Measurements from ENCODE around the gene UBE2H. TPM values are rescaled to one million over a fixed set of nuclear protein-coding genes. Genes with fewer than 3 reads are reported as not detected.
A peak's percentile ranks its signal among the peaks of the same experiment; 100 is the strongest.

The UBE2H gene
- total and polyA plus RNA-seq, 2 donors (not counting 1 experiment from before 2014, with no cell fraction given) = 23.3 to 54.1 TPM

GRCh38 chr7:129902788-129903422 is 49.9 kb downstream of the UBE2H start:
- Histone ChIP-seq H2AFZ (ENCODE audit: insufficient read depth, low read depth, low read length, poor library complexity, severe bottlenecking) (no peak overlapping the region), H3K27me3 (replicated peaks in 1 of 4; ENCODE audit: control extremely low read depth in 1 of 4, control insufficient read depth in 3 of 4, insufficient read depth in 4 of 4, low read length in 3 of 4) (no peaks in the 10 kb centered on the region), H3K4me2 (replicated peaks; ENCODE audit: low read depth, low read length, poor library complexity, severe bottlenecking) (peak overlapping the region; percentile 61), H4K20me1 (ENCODE audit: control insufficient read depth, insufficient read depth, low read length, poor library complexity, severe bottlenecking) (peaks cover 28% of the 10 kb centered on the region), H3K9me3 (ENCODE audit: control extremely low read depth in 1 of 3, control insufficient read depth in 2 of 3, insufficient read depth in 1 of 3, low read length in 2 of 3) (peaks cover 0 to 5% (median 1%) of the 10 kb centered on the region in 3 donors), H3K27ac (ENCODE audit: low read length in 2 of 2) (peak overlapping the region in 1 of 2 donors; percentile 77), H3K4me1 (ENCODE audit: control insufficient read depth in 2 of 2, insufficient read depth in 2 of 2, low read length in 2 of 2) (peaks cover 60 to 67% of the 10 kb centered on the region in 2 donors), H3K79me2 (ENCODE audit: control insufficient read depth, insufficient read depth, low read length) (peaks cover 84% of the 10 kb centered on the region), H3K9ac (ENCODE audit: low read length) (no peak overlapping the region), H3K4me3 (ENCODE audit: control extremely low read depth in 1 of 5, extremely low read depth in 1 of 5, insufficient read depth in 1 of 5, low read depth in 2 of 5, low read length in 4 of 5) (no peak overlapping the region), H3K36me3 (replicated peaks in 1 of 2; ENCODE audit: control extremely low read depth in 1 of 2, control insufficient read depth in 1 of 2, extremely low read depth in 1 of 2, insufficient read depth in 2 of 2, low read length in 1 of 2) (peaks cover 0 to 23% of the 10 kb centered on the region in 2 experiments)
- Mint-ChIP-seq H3K9me3 (ENCODE audit: insufficient read depth) (peaks cover 5% of the 10 kb centered on the region), H3K27me3 (no peaks in the 10 kb centered on the region), H3K27ac (no peak overlapping the region), H3K4me3 (peak overlapping the region; percentile 18), H3K4me1 (peaks cover 83% of the 10 kb centered on the region)
- TF ChIP-seq CTCF (IDR thresholded peaks at IDR 0.05) (no peak), EZH2 (IDR thresholded peaks at IDR 0.05; ENCODE audit: borderline replicate concordance, insufficient read depth, low read depth, low read length, poor library complexity, severe bottlenecking) (no peak)
- POLR2A ChIA-PET = no interaction called here
- ATAC-seq (ENCODE audit: low read depth) (no peak), DNase-seq (no peak)
- CTCF ChIA-PET = interaction anchor here (2.1 kb wide), 1 partner anchor 12 kb away, joined by 4 read pairs; no protein-coding TSS in a partner anchor
- WGBS (ENCODE audit: insufficient coverage) = 100% methylated on average over 1 of the region's 8 CpGs
- intact Hi-C loops (cut with micrococcal nuclease) = no loop called here

GRCh38 chr7:129898502-129899160 is 54.1 kb downstream of the UBE2H start:
- Histone ChIP-seq H2AFZ (ENCODE audit: insufficient read depth, low read depth, low read length, poor library complexity, severe bottlenecking) (no peak overlapping the region), H3K36me3 (replicated peaks in 1 of 2; ENCODE audit: control extremely low read depth in 1 of 2, control insufficient read depth in 1 of 2, extremely low read depth in 1 of 2, insufficient read depth in 2 of 2, low read length in 1 of 2) (peaks cover 0 to 24% of the 10 kb centered on the region in 2 experiments), H3K27ac (ENCODE audit: low read length in 2 of 2) (no peak overlapping the region), H3K9ac (ENCODE audit: low read length) (no peak overlapping the region), H3K4me3 (ENCODE audit: control extremely low read depth in 1 of 5, extremely low read depth in 1 of 5, insufficient read depth in 1 of 5, low read depth in 2 of 5, low read length in 4 of 5) (no peak overlapping the region), H3K9me3 (ENCODE audit: control extremely low read depth in 1 of 3, control insufficient read depth in 2 of 3, insufficient read depth in 1 of 3, low read length in 2 of 3) (no peaks in the 10 kb centered on the region), H3K4me2 (replicated peaks; ENCODE audit: low read depth, low read length, poor library complexity, severe bottlenecking) (no peak overlapping the region), H3K79me2 (ENCODE audit: control insufficient read depth, insufficient read depth, low read length) (peaks cover 94% of the 10 kb centered on the region), H3K27me3 (replicated peaks in 1 of 4; ENCODE audit: control extremely low read depth in 1 of 4, control insufficient read depth in 3 of 4, insufficient read depth in 4 of 4, low read length in 3 of 4) (no peaks in the 10 kb centered on the region), H3K4me1 (ENCODE audit: control insufficient read depth in 2 of 2, insufficient read depth in 2 of 2, low read length in 2 of 2) (peaks cover 46 to 52% of the 10 kb centered on the region in 2 donors), H4K20me1 (ENCODE audit: control insufficient read depth, insufficient read depth, low read length, poor library complexity, severe bottlenecking) (peaks cover 39% of the 10 kb centered on the region)
- no peak for TF ChIP-seq CTCF (IDR thresholded peaks at IDR 0.05)
- intact Hi-C loops (cut with micrococcal nuclease) = loop anchor here (10.0 kb wide), 1 partner anchor 46 kb away; no protein-coding TSS in a partner anchor
- Mint-ChIP-seq H3K4me3 (no peak overlapping the region), H3K27me3 (no peaks in the 10 kb centered on the region), H3K9me3 (ENCODE audit: insufficient read depth) (no peaks in the 10 kb centered on the region), H3K27ac (peak overlapping the region; percentile 43), H3K4me1 (peaks cover 70% of the 10 kb centered on the region)
- POLR2A ChIA-PET = no interaction called here
- DNase-seq = no peak
- CTCF ChIA-PET = interaction anchor here (1.1 to 1.6 kb wide), 2 partner anchors 9 to 74 kb away, joined by 3 read pairs; no protein-coding TSS in a partner anchor
- ATAC-seq (ENCODE audit: low read depth) = no peak
- no CpG with 5 or more reads among the region's 5 CpGs for WGBS (ENCODE audit: insufficient coverage)
